Keratinocyte (primary cell): Measurements from ENCODE around the gene FPR1.

Source experiments
- EZH2 ChIP-seq: IDR thresholded peaks from one replicate; pipeline ENCODE4 v1.6.1; 2012; ENCODE audit warnings: inconsistent platforms, mild to moderate bottlenecking, low read length, moderate library complexity
- TF ChIP-seq, protein P1 (sequence below), 3 experiments: IDR thresholded peaks in 1 of 3; conservative IDR thresholded peaks in 1 of 3; optimal IDR thresholded peaks in 1 of 3; 2 replicates in 2 of 3; 3 replicates in 1 of 3; pipeline versions ENCODE3 to v1.5.1; 2011; ENCODE audit warnings: low read length in 3 of 3, mild to moderate bottlenecking in 3 of 3, moderate library complexity in 2 of 3, control low read depth in 1 of 3, inconsistent platforms in 1 of 3; ENCODE audit not compliant: insufficient read depth in 2 of 3; ENCODE audit errors: extremely low read depth in 1 of 3

DNA sequence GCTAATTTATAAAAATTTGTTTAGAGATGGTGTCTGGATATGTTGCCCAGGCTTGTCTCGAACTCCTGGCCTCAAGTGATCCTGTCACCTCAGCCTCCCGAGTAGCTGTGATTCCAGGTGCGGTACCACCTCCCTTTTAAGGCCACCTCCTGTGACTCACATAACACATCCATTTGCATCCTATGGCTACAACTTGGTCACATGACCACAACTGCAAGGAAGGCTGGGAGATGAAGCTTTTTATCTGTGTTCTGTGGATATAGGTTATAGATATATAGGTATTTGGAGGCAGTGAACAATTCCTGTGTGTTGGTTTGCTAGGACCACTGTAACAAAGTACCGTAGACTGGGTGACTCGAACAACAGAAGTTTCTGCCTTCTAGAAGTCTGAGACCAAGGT is 52.5 kb downstream of the FPR1 start:
- TF ChIP-seq, protein P1, sequence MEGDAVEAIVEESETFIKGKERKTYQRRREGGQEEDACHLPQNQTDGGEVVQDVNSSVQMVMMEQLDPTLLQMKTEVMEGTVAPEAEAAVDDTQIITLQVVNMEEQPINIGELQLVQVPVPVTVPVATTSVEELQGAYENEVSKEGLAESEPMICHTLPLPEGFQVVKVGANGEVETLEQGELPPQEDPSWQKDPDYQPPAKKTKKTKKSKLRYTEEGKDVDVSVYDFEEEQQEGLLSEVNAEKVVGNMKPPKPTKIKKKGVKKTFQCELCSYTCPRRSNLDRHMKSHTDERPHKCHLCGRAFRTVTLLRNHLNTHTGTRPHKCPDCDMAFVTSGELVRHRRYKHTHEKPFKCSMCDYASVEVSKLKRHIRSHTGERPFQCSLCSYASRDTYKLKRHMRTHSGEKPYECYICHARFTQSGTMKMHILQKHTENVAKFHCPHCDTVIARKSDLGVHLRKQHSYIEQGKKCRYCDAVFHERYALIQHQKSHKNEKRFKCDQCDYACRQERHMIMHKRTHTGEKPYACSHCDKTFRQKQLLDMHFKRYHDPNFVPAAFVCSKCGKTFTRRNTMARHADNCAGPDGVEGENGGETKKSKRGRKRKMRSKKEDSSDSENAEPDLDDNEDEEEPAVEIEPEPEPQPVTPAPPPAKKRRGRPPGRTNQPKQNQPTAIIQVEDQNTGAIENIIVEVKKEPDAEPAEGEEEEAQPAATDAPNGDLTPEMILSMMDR (optimal IDR thresholded peaks at IDR 0.05 in 1 of 3, IDR thresholded peaks at IDR 0.05 in 1 of 3, conservative IDR thresholded peaks at IDR 0.05 in 1 of 3; ENCODE audit: extremely low read depth in 1 of 3, insufficient read depth in 2 of 3, low read length in 3 of 3), result no peak
- TF ChIP-seq EZH2, result no peak
